A673 (cell line): ENCODE results near the gene LRRC25.

Experiments
- CTCF ChIP-seq: fragments of 300-800, 200-600 bp; sonication (generic); conservative IDR thresholded peaks from 2 replicates; pipeline ENCODE4 v1.5.1; 2017; ENCODE audit warnings: low read depth, mild to moderate bottlenecking, antibody characterized with exemption, low read length, moderate library complexity, mixed read lengths
- EZH2 ChIP-seq: fragments of 200-600 bp; sonication (generic); IDR thresholded peaks from 2 replicates; pipeline ENCODE4 v1.6.1; 2017; ENCODE audit warnings: borderline replicate concordance, low read depth, mild to moderate bottlenecking, mixed read lengths, antibody characterized with exemption, low read length; ENCODE audit not compliant: poor library complexity, severe bottlenecking

GRCh38 chr19:18443406-18443805 lies 46.0 kb upstream of the LRRC25 start:
- no peak for TF ChIP-seq CTCF
- no peak for TF ChIP-seq EZH2
